Islet of Langerhans (tissue), 1 donor: ENCODE results near the gene NTSR1.

Source experiments
- FAIRE-seq: peaks from one replicate; lab custom pipeline; 2011; peaks lifted over from hg19 to GRCh38; lab: Jason Lieb, UNC

The NTSR1 gene

DNA sequence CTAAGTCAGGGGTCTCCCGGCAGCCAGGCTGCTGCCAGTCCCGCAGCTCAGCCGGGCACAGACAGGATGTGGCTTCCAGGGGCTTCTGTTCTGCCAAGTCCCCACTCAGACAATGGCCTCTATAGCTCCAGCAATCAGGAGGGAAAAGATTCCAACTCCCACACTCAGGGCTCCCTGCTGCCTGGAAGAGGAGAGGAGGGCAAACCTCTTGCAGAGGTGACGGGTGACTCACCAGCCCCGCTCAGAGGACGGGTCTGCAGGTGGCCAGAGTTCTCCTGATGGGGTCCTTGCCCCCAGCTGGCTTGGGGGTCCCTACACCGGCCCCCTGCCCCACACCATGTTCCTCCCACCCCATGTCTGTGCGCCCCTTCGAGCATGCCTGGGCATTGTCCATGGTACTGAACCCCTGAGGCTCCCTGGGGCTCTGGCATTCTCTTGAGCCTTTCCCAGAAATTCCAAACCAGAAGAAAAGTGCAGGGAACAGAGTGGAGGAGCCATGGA lies 32.6 kb downstream of the NTSR1 start:
- FAIRE-seq = no peak

DNA sequence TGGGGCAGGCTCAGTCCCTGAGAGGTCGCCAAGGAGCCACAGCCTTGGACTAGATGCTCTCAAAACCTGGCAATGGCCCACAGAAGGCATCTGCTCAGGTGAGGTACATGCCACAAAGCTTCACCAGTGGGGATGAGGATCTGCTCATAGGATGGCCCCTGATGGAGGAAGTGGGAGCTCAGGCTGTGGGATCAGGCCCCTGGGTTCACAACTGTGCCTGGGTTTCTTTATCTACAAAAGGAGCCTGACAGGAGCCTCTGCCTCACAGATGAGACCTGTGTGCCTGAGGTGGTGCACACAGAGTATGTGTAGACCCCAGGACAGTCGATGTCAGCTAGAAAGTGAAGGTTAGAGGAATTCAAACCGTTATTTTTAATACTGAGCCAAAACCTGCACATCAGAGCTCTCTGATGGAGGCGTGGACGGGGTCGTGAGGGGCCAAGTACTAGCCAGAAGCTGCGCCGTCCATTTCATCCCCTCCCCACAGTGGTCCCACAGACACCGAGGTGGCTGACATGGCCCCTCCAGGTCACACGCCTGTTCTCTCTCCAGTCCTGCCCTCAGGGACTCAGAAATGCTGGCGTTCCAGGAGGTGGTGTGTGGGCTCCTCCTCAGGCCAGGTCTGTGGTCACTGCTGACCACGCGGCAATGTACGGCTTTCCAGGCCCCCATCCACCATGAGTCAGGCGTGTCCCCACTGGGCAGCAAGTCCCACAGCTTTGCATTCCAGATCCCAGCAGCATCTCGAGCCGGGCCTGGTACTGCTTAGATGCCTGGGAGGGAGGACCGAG lies 33.3 kb downstream of the NTSR1 start:
- FAIRE-seq = no peak

DNA sequence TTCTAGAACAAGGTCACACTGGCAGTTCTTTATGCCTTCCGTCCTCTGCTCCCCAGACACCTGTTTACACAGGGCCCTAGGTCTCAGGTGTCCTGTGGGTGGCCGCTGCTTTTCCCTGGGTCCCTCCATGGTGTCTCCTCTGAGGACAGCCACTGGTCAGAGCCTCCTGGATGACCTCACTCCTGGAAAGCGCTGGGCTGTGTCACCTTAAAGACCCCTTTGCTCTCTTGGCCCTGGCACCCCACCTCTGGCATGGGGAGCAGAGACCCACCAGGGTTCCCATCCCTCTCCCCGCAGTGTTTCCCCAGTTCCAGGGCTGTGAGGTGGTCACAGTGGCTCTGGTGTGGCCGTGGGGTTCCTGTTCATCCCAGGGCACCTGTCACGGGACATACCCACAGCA lies 33.9 kb downstream of the NTSR1 start:
- FAIRE-seq = no peak

DNA sequence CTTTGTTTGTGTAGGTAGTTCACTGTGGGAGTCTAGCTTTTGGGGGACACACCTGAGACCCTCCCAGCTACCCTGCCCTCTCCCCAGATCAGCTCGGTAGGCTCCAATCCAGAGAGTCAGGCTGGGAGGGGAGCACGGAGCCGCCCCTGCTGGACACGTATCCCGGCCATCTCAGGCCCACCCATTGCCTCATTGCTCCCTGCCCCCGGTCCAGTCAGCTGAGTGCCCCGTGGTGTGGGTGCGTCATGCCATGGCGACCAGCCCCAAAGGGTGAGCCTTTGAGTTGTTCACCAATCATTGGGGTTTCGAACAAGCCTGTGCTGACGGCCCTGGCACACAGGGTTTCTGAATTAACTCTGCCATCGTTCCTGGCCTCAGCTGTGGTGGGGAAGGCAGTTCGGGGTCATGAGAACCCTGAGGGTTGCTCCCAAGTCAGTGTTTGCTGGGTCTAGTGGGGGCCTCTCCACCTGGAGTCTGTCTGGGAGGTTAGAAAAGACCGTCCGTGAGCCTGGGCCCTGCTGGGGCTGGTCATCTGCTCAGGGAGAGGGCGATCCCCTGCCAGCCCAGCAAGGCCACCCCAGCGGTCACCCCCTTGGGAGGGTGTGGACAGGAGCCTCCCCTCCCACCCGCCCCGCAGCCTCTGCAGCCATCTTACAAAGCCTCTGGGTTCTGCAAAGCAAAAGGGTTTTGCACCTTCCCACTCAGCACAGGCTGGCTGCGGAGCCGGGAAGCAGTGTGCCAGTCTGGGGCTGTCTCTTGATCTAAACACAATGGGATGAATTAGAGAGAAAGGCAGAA lies 34.5 kb downstream of the NTSR1 start:
- no peak for FAIRE-seq

DNA sequence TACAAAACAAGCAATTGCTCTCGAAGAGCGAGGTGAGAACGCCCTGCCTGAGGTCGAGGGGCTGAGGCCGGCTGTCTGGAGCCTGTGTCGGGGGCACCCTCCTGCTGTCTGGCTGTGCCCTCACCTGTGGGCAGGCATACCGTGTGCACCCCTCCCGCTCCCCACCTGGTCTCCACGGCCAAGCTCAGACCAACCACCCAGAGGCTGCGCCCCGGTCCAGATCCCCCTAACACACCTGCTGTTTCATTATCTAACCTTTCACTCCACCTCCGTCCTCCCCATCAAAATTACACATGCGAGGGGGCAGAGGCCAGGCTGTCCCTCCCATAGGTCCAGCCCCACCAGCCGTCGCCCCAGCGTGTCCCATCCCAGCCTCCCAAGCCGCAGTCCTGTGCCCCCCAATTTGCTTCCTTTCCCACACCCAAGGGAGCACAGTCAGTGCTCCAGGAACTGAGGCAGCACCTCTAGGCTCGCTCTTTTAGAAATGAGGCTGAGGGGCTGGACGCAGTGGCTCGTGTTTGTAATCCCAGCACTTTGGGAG lies 35.2 kb downstream of the NTSR1 start:
- no peak for FAIRE-seq

DNA sequence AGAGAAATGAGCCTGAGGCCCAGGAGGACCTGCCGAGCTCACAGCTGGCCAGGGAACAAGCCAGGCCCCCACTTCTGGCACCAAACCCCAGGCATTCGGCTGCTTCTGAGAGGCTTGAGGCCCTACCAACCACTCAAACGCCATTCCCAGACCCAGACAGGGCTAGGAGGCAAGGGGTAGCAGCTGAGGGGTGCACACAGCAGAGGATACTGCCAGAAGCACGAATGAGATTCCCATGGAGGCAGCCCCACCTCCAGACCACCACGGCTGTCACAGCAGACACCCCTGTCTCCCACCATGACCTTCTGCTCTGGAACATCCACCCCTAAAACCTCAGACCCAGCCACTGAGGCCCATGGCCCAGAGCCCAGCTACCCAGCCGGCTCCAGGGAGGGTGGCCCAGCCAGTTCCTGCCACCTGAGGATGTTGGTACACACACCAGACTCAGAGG lies 36.1 kb downstream of the NTSR1 start:
- FAIRE-seq = no peak

DNA sequence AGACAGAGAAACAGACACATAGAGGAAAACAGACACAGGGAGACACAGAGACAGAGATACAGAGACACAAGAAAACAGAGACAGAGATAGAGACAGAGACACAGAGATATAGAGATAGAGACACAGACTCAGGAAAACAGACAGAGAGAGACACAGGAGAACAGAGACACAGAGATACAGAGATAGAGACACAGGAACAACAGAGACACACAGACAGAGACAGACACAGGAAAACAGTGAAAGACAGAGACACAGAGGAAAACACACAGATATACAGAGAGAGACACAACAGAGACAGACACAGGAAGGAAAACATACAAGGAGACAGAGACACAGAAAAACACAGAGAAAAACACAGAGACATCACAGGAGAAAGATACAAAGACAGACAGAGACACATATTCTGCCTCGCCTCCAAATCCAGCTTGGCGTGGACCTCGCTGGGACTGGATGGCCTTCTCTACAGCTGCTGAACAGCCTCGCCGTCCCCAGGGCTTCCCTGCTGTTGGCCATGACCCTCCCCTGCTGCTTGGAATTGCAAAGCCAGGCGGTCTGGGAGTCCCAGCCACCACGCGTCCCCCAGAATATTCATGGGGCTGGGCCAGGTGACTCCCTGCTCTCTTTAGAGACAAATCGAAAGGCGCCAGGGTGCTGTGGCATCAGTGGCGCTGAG lies 36.8 kb downstream of the NTSR1 start:
- no peak for FAIRE-seq

DNA sequence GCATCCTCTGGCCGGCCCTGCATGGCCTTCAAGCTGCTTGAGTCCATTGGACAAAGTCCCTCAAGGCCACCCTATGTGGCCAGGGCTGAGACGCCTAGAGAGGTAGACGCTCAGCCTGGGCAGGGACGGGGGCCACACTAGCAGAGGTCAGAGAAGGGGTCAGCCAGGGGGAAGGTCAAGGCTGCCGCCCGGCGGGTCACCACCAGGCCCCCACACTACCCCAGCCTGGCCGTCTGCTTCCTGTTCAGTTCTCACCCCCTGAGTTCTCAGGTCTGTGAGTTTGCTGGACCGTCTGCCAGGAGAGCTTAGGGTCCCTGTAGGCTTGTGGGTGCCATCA lies 37.3 kb downstream of the NTSR1 start:
- no peak for FAIRE-seq

DNA sequence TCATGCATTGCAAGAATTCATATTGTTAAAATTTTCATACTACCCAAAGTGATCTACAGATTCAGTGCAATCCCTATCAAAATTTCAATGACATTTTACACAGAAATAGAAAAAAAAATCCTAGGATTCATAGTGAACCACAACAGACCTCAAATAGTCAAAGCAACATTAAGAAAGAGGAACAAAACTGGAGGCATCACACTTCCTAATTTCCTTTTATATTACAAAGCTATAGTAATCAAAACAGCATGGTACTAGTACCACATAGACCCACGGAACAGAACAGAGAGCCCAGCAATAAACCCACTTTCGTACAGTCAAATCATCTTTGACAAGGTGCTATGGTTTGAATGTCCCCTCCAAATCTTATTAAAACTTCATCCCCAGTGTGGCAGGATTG lies 39.7 kb downstream of the NTSR1 start:
- FAIRE-seq = no peak

DNA sequence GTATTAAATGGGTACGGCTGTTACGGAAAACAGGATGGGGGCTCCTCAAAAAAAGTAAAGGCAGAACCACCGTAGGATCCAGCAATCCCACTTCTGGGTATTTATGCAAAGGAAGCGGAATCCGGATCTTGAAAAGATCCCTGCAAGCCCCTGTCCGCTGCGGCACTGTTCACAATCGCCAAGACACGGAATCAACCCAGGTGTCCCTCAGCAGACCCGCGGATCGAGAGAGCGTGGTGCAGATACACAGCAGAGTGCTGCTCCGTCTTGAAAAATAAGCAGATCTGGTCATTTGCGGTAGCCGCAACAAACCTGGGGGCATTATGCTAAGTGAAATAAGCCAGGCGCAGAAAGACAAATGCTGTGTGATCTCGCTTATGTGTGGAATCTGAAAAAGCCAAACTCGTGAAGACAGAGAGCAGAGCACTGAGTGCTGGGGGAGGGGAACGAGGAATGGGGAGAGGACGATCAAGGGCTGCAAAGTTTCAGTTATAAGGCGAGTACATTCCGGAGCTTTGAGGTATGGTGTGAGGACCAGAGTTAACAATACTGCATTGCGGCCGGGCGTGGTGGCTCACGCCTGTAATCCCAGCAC lies 41.3 kb downstream of the NTSR1 start:
- no peak for FAIRE-seq

DNA sequence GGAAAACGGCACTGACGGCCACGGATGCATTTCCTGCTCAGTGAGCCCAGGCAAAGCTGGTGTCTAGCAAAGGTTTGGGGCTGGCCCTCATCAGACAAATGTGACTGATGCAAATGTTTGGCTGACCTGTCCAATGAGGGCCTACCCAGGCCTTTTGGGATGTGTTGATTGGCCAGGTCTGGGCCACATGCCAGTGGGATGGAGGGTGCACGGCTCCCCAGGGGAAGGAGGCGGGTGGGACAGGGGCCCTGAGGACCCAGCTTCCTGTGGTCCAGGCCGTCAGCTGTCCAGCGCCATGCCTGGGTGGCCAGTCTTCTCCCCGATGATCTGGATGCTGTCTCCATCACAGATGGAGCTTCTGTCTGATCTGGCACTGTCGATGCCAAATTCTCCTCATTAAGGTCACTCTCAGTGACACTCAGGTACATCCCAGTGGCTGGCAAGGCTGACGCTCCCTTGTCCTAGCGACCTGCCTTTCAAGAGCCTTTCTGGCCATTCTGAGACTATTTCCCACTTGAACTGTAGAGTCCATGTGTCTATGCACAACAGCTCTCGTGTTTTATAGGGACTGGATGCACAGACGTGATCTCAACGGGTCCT lies 43.0 kb downstream of the NTSR1 start:
- no peak for FAIRE-seq

DNA sequence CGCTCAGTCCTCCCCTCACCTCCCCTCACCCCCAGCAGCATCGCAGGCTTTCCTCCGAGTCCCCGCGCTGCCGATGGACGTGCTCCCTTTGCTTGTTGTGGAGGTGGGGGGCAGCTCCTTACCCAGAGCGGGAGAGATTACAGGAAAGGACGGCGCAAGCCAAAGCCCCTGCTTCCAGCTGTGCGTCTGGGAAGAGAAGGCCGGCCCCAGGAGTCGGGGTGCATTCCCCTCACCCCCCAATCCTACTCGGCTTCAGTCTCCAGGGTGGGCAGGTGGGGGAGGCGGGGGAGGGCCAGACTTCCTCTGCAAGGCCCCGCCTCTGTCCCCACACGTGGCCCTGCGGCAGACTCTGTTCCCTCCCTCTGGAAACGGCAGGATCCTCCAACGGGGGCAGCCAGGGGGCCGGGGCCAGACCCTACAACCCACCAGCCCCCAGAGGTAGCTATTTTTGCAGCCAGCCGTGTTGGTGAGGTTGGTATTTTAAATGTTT lies 43.6 kb downstream of the NTSR1 start:
- FAIRE-seq = no peak

DNA sequence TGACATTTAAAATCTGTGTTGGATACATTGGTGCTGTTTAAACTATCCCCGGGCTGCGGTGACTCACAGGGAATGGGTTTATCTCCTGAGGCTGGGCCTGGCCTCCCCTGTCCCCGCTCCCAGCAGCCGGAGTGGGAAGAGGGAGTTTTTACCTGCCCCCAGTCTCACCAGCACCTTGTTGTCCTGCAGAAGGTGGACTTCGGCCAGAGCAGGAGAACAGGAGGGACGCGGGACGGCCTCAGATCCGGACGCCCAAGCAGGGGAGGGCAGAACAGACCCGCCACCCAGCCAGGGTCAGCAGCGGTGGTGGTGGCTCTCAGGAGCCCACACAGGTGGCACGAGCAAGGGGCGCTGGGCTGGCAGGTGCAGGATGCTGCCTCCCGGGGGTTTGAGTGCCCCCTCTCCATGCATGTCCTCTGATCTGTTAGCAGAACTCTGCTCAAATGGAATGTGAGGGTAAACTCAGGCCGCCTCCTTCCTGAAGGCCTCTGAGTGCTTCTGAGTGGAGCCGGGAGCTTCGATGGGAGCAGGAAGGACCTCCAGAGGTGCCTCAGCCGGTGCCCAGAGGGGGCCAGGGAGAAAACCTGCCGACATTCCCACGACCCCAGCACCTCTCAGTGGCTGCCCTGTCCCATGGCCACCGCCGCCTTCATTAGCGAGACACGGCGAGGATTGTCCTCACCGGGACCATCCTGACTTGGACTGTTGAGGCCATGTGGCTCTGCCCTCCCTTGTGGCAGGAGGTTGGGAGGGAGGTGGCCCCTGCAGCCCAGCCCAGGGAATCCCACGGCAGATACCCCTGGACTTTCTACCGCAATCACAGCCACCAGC lies 44.2 kb downstream of the NTSR1 start:
- FAIRE-seq = no peak

DNA sequence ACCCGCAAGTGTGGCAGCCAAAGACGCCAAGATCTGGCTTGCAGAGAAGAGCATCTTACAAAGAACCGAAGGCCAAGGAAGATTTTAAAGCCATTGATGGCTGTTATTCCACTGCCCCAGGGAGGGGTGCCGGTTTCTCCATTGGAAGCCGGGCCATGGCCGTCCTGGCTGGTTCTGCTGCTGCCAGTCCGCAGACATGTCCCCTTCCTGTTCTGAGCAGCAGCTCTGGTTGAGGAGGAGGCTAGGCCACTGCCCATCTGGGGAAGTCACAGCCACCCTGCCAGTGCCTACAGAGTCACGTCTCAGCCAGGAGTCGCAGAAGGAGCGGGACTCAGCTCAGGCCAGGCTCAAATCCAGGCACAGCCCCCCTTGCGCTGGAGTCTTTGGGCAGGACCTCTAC lies 45.0 kb downstream of the NTSR1 start:
- FAIRE-seq = no peak

DNA sequence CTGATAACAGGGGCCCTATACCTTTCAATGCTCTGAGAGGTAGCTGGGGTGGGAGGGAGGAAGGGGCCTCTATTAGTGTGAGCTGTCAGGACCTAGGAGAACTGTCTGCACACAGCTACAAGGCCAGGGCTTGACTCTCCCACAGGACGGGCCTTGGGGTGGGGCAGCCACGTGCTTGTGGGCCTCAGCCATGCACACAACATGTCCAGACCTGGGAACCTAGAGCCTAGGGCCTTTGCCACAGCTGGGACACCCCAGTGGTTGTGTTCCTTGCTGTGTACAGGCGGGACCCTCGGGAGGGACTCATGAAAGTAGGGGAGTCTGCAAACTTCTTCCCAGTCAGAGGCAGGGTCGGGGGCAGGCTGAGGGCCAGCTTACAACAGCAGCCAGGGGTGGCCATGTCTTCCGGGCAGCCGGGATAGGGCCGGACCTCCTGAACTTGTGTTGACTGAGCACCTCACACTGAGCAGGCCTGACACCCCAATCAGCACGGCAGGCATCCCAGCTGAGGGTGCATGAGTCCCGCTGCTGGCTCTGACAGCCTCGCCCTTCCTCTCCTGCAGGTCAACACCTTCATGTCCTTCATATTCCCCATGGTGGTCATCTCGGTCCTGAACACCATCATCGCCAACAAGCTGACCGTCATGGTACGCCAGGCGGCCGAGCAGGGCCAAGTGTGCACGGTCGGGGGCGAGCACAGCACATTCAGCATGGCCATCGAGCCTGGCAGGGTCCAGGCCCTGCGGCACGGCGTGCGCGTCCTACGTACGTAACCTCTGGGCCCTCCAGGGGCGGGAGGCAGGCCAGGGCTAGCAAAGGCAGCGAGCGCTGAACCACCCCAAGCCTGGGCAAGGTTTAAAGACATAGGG lies 45.7 kb downstream of the NTSR1 start:
- FAIRE-seq = no peak

DNA sequence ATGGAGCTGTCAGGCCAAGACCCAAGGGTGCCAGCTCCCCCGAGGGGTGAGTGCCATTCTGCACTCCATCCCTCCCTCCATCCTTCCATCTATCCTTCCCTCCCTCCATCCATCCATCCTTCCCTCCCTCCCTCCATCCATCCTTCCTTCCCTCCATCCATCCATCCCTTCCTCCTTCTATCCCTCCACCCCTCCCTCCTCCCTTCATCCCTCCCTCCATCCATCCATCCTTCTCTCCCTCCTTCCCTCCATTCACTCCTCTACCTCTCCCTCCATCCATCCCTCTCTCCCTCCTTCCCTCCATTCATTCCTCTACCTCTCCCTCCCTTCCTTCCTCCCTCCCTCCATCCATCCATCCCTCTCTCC lies 46.3 kb downstream of the NTSR1 start:
- no peak for FAIRE-seq

DNA sequence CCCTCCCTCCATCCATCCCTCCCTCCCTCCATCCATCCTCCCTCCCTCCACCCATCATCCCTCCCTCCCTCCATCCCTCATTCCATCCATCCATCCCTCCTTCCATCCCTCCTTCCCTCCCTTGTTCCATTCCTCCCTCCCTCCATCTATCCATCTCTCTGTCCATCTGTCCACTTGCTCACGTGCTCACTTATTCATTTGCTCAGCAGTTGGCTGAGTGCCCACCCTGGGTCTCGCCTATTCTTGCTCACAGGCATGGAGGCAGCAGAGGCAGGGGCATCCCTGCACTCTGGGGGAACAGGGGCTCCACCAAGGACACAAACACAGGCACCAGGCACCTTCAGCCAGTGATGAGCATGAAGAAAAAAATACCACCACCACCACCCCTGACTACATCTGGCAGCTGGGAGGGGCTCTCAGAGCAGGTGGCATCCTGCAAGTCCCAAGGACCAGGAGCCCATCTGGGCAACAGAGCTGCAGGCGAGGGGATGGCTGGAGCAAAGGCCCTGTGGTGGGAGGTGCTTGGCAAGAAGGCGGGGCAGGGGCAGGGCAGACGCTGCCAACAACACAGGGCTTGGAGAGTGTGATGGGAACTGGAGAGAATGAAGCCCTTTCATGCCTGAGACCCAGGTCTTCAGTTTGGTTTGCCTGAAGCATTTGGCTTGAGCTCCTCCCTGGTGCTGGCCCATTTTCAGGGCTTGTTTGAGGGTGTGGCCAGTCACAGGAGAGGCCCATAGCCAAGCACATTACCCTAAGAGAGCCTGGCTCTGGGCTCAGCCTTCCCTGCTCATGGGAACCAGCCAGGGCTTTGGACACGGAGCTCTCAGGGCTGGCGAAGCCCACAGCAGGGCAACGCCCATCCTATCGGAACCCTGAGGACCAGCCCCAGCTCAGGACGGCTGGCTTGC lies 47.4 kb downstream of the NTSR1 start:
- FAIRE-seq = no peak

DNA sequence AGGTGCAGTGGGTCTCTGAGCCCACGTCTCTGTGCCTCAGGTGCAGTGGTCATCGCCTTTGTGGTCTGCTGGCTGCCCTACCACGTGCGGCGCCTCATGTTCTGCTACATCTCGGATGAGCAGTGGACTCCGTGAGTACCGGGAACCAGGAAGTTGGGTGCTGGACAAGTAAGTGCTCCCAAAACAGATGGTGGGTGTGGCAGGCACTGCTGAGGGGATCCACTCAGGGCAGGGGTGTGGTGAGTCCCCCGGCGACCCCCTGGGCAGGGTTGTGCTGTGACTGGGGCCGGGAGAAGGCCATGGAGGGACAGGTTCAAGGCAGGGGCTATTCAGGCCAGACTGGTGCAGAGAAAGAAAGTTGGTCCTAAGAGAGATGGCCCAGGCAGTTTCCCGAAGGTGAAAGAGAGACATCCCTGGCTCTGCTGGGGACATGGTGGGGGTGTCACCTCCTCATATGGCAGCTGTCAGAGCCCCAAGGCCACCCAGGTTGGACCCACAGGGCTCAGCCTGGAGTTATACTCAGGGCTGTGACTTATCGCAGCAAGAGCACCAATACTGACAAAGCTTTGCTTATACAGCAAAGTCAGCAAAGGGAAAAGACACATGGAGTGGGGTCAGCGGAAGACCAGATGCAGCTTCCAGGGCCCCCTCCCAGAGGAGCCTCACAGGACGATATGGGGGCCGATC lies 49.7 kb downstream of the NTSR1 start:
- FAIRE-seq = no peak
